H1 (cell line): ENCODE results near the gene PLEKHH2. TPM values are rescaled to one million over a fixed set of nuclear protein-coding genes. Genes with fewer than 3 reads are reported as not detected.

Experiments
- ATF3 ChIP-seq: IDR thresholded peaks from 2 replicates; pipeline ENCODE4 v1.6.1; 2011; ENCODE audit warnings: low read depth, mild to moderate bottlenecking, low read length; ENCODE audit not compliant: insufficient read depth
- MAX ChIP-seq: IDR thresholded peaks from 2 replicates; pipeline ENCODE4 v1.6.1; 2012; ENCODE audit warnings: inconsistent platforms
- RNF2 ChIP-seq: fragments of 200-900, 300-1000 bp; sonication (generic); IDR thresholded peaks from 2 replicates; pipeline ENCODE4 v1.7.1; 2016; ENCODE audit warnings: borderline replicate concordance, low read depth, mild to moderate bottlenecking, antibody characterized with exemption, low read length; ENCODE audit not compliant: poor library complexity, severe bottlenecking; ENCODE audit errors: missing control alignments
- SIRT6 ChIP-seq: IDR thresholded peaks from one replicate; pipeline ENCODE4 v1.7.1; 2012; ENCODE audit warnings: low read length, inconsistent platforms
- SRF ChIP-seq: IDR thresholded peaks from 2 replicates; pipeline ENCODE4 v1.6.1; 2011; ENCODE audit warnings: mild to moderate bottlenecking, low read depth, low read length, moderate library complexity
- TAF1 ChIP-seq: IDR thresholded peaks from 2 replicates; pipeline ENCODE4 v1.6.1; 2011; ENCODE audit warnings: mild to moderate bottlenecking, low read depth, low read length
- TCF12 ChIP-seq: IDR thresholded peaks from 2 replicates; pipeline ENCODE4 v1.6.1; 2011; ENCODE audit warnings: low read depth, mild to moderate bottlenecking, low read length
- YY1 ChIP-seq: IDR thresholded peaks from 2 replicates; pipeline ENCODE4 v1.6.1; 2011; ENCODE audit warnings: low read depth, mild to moderate bottlenecking, low read length
- polyA plus RNA-seq, 7 experiments: library from polyadenylated mRNA; depleted of rRNA in 3 of 7; stranded (reverse) in 5 of 7; unstranded in 2 of 7; fragments of >200 nt in 5 of 7; fragments of 200-250 nt in 2 of 7; gene quantifications; 1 replicate in 5 of 7; 2 replicates in 1 of 7; 4 replicates in 1 of 7; pipeline versions ENCODE4 v1.2.1 to v1.2.3, GENCODE V29; 2011 to 2013; ENCODE audit warnings: missing spikeins in 2 of 7, mixed read lengths in 2 of 7
- total RNA-seq: library from RNA; stranded (reverse); fragmentation: NEBNext Ultra II Directional; extraction: Animal tissue kit (Norgen Biotek cat#: 25700); gene quantifications from 2 replicates; pipeline ENCODE4 v1.2.1, GENCODE V29; 2021

Gene PLEKHH2
- total and polyA plus RNA-seq, 2 of the 8 experiments (the other 6 are each of a cell fraction or from before 2014, with no cell fraction given), result 2.2 to 5.0 TPM

GRCh38 chr2:43758739-43759138, 121.7 kb downstream of the PLEKHH2 start (continued):
- TF ChIP-seq MAX, result no peak
- TF ChIP-seq TAF1, result no peak
- no peak for TF ChIP-seq SRF
- TF ChIP-seq TCF12, result no peak
- TF ChIP-seq RNF2, result no peak
- TF ChIP-seq YY1, result no peak
- no peak for TF ChIP-seq ATF3
- TF ChIP-seq SIRT6, result no peak
